GM08714 (cell line): ENCODE data around the gene RETREG2.

ENCODE experiments used
- H3K4me3 ChIP-seq: fragments of 200-500 bp; sonication (Bioruptor generic); 2 replicates; pipeline ENCODE4 v1.5.1; 2014; ENCODE audit warnings: mild to moderate bottlenecking, low read length, inconsistent platforms
- ZNF274 ChIP-seq: IDR thresholded peaks from 2 replicates; pipeline ENCODE4 v1.6.1; 2012; ENCODE audit warnings: mild to moderate bottlenecking, low read depth, low read length

The RETREG2 gene

GRCh38 chr2:219177552-219178376 lies at the start of gene RETREG2:
RETREG2 (plus strand) TSS chr2:219178275; CDS start chr2:219178353, 78 bp downstream.
- peak within 1 kb of the TSS; percentile 68 for H3K4me3 ChIP-seq
- no peak for TF ChIP-seq ZNF274

GRCh38 chr2:219128396-219128795 lies 49.7 kb upstream of the RETREG2 start:
- no peak for TF ChIP-seq ZNF274

GRCh38 chr2:219129589-219129988 lies 48.5 kb upstream of the RETREG2 start:
- no peak for TF ChIP-seq ZNF274
- no peak overlapping the region for H3K4me3 ChIP-seq

More at GRCh38 chr2:219128396-219128795, 49.7 kb upstream of the RETREG2 start:
- no peak overlapping the region for H3K4me3 ChIP-seq

- no peak for TF ChIP-seq ZNF274
- no peak overlapping the region for H3K4me3 ChIP-seq
These were observed 46.7 kb upstream of the RETREG2 start for GRCh38 chr2:219131327-219131726.

- no peak for TF ChIP-seq ZNF274
- no peak overlapping the region for H3K4me3 ChIP-seq
These were observed 46.3 kb upstream of the RETREG2 start for GRCh38 chr2:219131744-219132143.

- no peak overlapping the region for H3K4me3 ChIP-seq
- no peak for TF ChIP-seq ZNF274
These were observed 44.1 kb upstream of the RETREG2 start for GRCh38 chr2:219133976-219134375.

- no peak for TF ChIP-seq ZNF274
These were observed 37.4 kb upstream of the RETREG2 start for GRCh38 chr2:219140722-219141121.

GRCh38 chr2:219142329-219142728 lies 35.7 kb upstream of the RETREG2 start:
- no peak overlapping the region for H3K4me3 ChIP-seq
- TF ChIP-seq ZNF274, result no peak

More at GRCh38 chr2:219140722-219141121, 37.4 kb upstream of the RETREG2 start:
- H3K4me3 ChIP-seq, result no peak overlapping the region

- H3K4me3 ChIP-seq, result no peak overlapping the region
- no peak for TF ChIP-seq ZNF274
These were observed 28.4 kb upstream of the RETREG2 start for GRCh38 chr2:219149667-219150066.

GRCh38 chr2:219155054-219155644 lies 22.9 kb upstream of the RETREG2 start:
- TF ChIP-seq ZNF274, result no peak
- no peak overlapping the region for H3K4me3 ChIP-seq

GRCh38 chr2:219157396-219157795 lies 20.7 kb upstream of the RETREG2 start:
- no peak overlapping the region for H3K4me3 ChIP-seq
- TF ChIP-seq ZNF274, result no peak

GRCh38 chr2:219158025-219158424 lies 20.1 kb upstream of the RETREG2 start:
- H3K4me3 ChIP-seq, result no peak overlapping the region
- TF ChIP-seq ZNF274, result no peak

GRCh38 chr2:219158586-219158985 lies 19.5 kb upstream of the RETREG2 start:
- TF ChIP-seq ZNF274, result no peak
- no peak overlapping the region for H3K4me3 ChIP-seq

- TF ChIP-seq ZNF274, result no peak
- H3K4me3 ChIP-seq, result peak overlapping the region; percentile 78; the same call in 1 of the 2 replicates
These were observed 18.3 kb upstream of the RETREG2 start for GRCh38 chr2:219159771-219160185.
